Hepatocyte (in vitro differentiated cells): ENCODE data around the gene HINT2. TPM values are rescaled to one million over a fixed set of nuclear protein-coding genes. Genes with fewer than 3 reads are reported as not detected.

Experiments
- DNase-seq: peaks from one replicate; pipeline ENCODE4 v3.0.0-alpha.2; 2016; ENCODE audit warnings: low spot score
- H2AFZ ChIP-seq: fragments of 200-600 bp; sonication (generic); 2 replicates; pipeline ENCODE4 v1.6.0; 2016; ENCODE audit warnings: antibody characterized with exemption, mild to moderate bottlenecking
- H3K27ac ChIP-seq: fragments of 200-600 bp; sonication (generic); 2 replicates; pipeline ENCODE4 v1.5.1; 2016; ENCODE audit warnings: mild to moderate bottlenecking
- H3K27me3 ChIP-seq: fragments of 200-600 bp; sonication (generic); 2 replicates; pipeline ENCODE4 v1.6.1; 2016
- H3K36me3 ChIP-seq: fragments of 200-600 bp; sonication (generic); replicated peaks from 2 replicates; pipeline ENCODE4 v1.5.1; 2016; ENCODE audit warnings: low read depth; ENCODE audit not compliant: insufficient read depth
- H3K4me1 ChIP-seq: fragments of 200-600 bp; sonication (generic); 2 replicates; pipeline ENCODE4 v1.5.1; 2016; ENCODE audit warnings: mild to moderate bottlenecking, moderate library complexity; ENCODE audit not compliant: insufficient read depth
- H3K4me2 ChIP-seq: fragments of 200-600 bp; sonication (generic); 2 replicates; pipeline ENCODE4 v1.6.0; 2016
- H3K4me3 ChIP-seq: fragments of 200-600 bp; sonication (generic); 2 replicates; pipeline ENCODE4 v1.5.1; 2016; ENCODE audit warnings: mild to moderate bottlenecking
- H3K79me2 ChIP-seq: fragments of 200-600 bp; sonication (generic); 2 replicates; pipeline ENCODE4 v1.6.0; 2017; ENCODE audit warnings: mild to moderate bottlenecking
- H3K9me2 ChIP-seq: fragments of 200-600 bp; sonication (generic); replicated peaks from 2 replicates; pipeline ENCODE4 v1.6.0; 2017; ENCODE audit warnings: mild to moderate bottlenecking; ENCODE audit not compliant: insufficient read depth
- H3K9me3 ChIP-seq: fragments of 200-600 bp; sonication (generic); 2 replicates; pipeline ENCODE4 v1.5.1; 2016; ENCODE audit warnings: low read depth, mild to moderate bottlenecking
- H4K20me1 ChIP-seq: fragments of 200-600 bp; sonication (generic); 2 replicates; pipeline ENCODE4 v1.6.0; 2016; ENCODE audit warnings: mild to moderate bottlenecking; ENCODE audit not compliant: insufficient read depth, poor library complexity, severe bottlenecking
- EZH2 ChIP-seq: fragments of 200-600 bp; sonication (generic); IDR thresholded peaks from 2 replicates; pipeline ENCODE4 v1.6.1; 2016; ENCODE audit warnings: antibody characterized with exemption, mild to moderate bottlenecking, borderline replicate concordance
- EZH2phosphoT487 ChIP-seq: fragments of 200-600 bp; sonication (generic); IDR thresholded peaks from one replicate; pipeline ENCODE4 v1.6.1; 2018; ENCODE audit warnings: antibody characterized with exemption, mild to moderate bottlenecking, low read depth, moderate library complexity; ENCODE audit not compliant: unreplicated experiment, severe bottlenecking
- WGBS: methylation state at CpG from one replicate; pipeline ENCODE4 v1.1.6; 2016; ENCODE audit warnings: low lambda C conversion rate; ENCODE audit errors: missing lambda C conversion rate; 5-methylcytosine and 5-hydroxymethylcytosine counted together
- polyA plus RNA-seq: library from polyadenylated mRNA; unstranded; fragments of >200 nt; fragmentation: Nextera tagmentation; extraction: Ambion mirVana; gene quantifications from 2 replicates; pipeline ENCODE4 v1.2.1, GENCODE V29; 2016
- total RNA-seq: library from RNA; depleted of rRNA; stranded (reverse); fragments of >200 nt; gene quantifications from 2 replicates; pipeline ENCODE4 v1.2.3, GENCODE V29; 2014
- TF ChIP-seq, protein P1 (sequence below): fragments of 200-600 bp; sonication (generic); IDR thresholded peaks from 2 replicates; pipeline ENCODE4 v1.5.1; 2016; ENCODE audit warnings: antibody characterized with exemption, mild to moderate bottlenecking; ENCODE audit not compliant: poor library complexity

Gene HINT2
- total and polyA plus RNA-seq, 2 experiments from 2014 or later: 45.7 to 87.3 TPM

DNA sequence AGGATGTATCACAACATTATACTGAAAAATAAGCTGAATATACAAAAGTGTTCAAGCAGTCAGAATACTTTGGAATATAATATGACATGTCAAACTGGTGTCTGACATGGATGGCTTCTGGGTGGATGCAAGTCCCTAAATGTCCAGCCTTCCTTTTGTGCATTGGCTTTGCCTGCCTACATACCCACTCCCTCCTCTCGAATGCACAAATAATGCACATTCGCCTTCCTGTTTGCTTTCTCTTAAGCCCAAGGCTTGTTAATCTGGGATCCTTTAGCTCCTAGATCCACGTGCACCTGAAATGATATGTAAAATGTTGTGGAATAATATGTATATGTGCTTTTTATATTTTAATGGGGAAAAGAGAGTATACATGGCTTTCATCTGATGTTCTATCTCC is 36.3 kb downstream of the HINT2 start:
- H3K27ac ChIP-seq: no peak overlapping the region
- no peaks in the 10 kb centered on the region for H4K20me1 ChIP-seq
- no peak overlapping the region for H3K4me2 ChIP-seq
- H3K4me3 ChIP-seq: no peak overlapping the region
- peaks cover 3% of the 10 kb centered on the region for H3K79me2 ChIP-seq
- no peak overlapping the region for H2AFZ ChIP-seq
- no peaks in the 10 kb centered on the region for H3K27me3 ChIP-seq
- no peaks in the 10 kb centered on the region for H3K4me1 ChIP-seq
- no peak for TF ChIP-seq EZH2
- TF ChIP-seq, protein P1, sequence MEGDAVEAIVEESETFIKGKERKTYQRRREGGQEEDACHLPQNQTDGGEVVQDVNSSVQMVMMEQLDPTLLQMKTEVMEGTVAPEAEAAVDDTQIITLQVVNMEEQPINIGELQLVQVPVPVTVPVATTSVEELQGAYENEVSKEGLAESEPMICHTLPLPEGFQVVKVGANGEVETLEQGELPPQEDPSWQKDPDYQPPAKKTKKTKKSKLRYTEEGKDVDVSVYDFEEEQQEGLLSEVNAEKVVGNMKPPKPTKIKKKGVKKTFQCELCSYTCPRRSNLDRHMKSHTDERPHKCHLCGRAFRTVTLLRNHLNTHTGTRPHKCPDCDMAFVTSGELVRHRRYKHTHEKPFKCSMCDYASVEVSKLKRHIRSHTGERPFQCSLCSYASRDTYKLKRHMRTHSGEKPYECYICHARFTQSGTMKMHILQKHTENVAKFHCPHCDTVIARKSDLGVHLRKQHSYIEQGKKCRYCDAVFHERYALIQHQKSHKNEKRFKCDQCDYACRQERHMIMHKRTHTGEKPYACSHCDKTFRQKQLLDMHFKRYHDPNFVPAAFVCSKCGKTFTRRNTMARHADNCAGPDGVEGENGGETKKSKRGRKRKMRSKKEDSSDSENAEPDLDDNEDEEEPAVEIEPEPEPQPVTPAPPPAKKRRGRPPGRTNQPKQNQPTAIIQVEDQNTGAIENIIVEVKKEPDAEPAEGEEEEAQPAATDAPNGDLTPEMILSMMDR: no peak
- TF ChIP-seq EZH2phosphoT487: no peak
- H3K36me3 ChIP-seq: no peaks in the 10 kb centered on the region
- H3K9me2 ChIP-seq: no peaks in the 10 kb centered on the region
- H3K9me3 ChIP-seq: no peaks in the 10 kb centered on the region
- 82% methylated on average over 3 of the region's 3 CpGs for WGBS
- no peak for DNase-seq

GRCh38 chr9:35776018-35776417 is 38.8 kb downstream of the HINT2 start:
- H3K79me2 ChIP-seq: peaks cover 5% of the 10 kb centered on the region
- no peak for DNase-seq
- H3K4me1 ChIP-seq: peaks cover 5% of the 10 kb centered on the region
- H3K27ac ChIP-seq: no peak overlapping the region
- no peaks in the 10 kb centered on the region for H3K36me3 ChIP-seq
- H3K4me3 ChIP-seq: no peak overlapping the region
- H3K9me2 ChIP-seq: no peaks in the 10 kb centered on the region
- H2AFZ ChIP-seq: no peak overlapping the region
- TF ChIP-seq, protein P1: no peak
- TF ChIP-seq EZH2phosphoT487 (no peak), EZH2 (no peak)
- no peaks in the 10 kb centered on the region for H3K27me3 ChIP-seq
- WGBS: 85% methylated on average over 4 of the region's 4 CpGs
- H4K20me1 ChIP-seq: no peaks in the 10 kb centered on the region
- H3K4me2 ChIP-seq: no peak overlapping the region
- H3K9me3 ChIP-seq: no peaks in the 10 kb centered on the region

GRCh38 chr9:35774907-35775635 is 39.8 kb downstream of the HINT2 start:
- Histone ChIP-seq H2AFZ (no peak overlapping the region), H3K27ac (no peak overlapping the region)

More at GRCh38 chr9:35774907-35775635, 39.8 kb downstream of the HINT2 start:
- TF ChIP-seq EZH2phosphoT487: no peak
- no peak for TF ChIP-seq EZH2
- TF ChIP-seq, protein P1: no peak
- DNase-seq: no peak
- Histone ChIP-seq H3K27me3 (no peaks in the 10 kb centered on the region), H4K20me1 (no peaks in the 10 kb centered on the region), H3K36me3 (no peaks in the 10 kb centered on the region), H3K4me3 (no peak overlapping the region), H3K79me2 (peaks cover 5% of the 10 kb centered on the region), H3K9me3 (no peaks in the 10 kb centered on the region), H3K4me2 (no peak overlapping the region), H3K4me1 (peaks cover 11% of the 10 kb centered on the region), H3K9me2 (no peaks in the 10 kb centered on the region)
- WGBS: 59% methylated on average over 7 of the region's 7 CpGs
